ENCODE measurements around the gene MACC1.
"Not testable (repeated sequence)": the region's sequence is repeated elsewhere in the genome, so short reads cannot be mapped to it uniquely, and the experiment has no call there.

MACC1 gene

DNA sequence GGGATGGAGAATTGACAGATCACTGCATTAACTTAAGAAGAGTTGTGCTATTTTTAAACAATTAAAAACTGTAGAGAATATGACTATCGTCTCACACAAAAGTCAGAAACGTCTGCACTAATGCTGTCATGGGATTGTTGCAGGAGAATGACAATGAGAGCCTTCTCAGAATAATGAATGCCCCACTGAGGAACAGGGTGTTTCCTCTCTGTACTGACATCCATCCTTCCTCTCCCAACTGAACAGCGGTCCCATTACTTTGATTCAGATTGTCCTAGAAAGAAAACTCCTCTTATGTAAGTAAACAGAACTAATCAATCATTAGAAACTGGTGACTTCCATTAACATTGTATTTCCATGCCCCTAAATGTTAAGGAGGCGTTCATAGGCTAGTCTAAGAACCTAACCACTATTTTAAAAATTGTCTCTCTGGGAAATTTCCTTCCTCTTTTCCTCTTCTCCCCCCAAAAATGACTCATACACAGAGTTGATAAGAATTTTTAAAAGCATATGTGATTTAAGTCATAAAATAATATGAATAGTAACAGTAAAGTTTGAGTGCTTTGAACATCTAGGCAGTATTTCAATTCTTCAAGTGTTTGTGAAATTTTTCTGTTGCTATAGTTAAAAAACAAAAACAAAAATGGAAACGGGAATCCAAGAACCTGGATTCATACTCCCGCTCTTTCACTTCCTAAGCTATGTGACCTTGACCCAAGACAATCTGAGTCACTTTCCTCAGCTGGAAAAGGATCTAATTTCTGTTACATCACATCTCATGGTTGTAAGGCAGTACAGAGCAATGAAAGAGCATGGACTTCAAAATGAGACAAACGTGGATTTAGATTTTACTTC is 12.7 kb upstream of the MACC1 start:
- no peak for DNase-seq

DNA sequence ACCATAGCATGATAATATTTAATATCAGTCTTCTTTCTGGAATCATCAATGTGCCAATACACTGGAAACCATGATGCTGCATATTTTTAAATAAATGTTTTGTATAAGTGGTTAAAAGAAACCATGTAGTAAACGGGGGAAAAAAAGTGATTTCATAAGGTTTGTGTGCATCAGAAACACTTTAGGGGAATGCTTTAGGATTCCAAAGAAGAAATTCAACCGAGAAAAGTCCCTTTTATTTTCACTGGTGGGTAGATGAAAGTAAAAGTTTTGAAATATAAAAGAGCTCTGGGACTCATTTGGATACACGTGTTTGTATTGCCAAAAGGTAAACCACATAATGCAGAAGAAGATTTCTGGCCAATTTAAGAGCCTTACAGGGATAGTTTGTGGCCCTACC is 11.9 kb upstream of the MACC1 start:
- DNase-seq: no peak

DNA sequence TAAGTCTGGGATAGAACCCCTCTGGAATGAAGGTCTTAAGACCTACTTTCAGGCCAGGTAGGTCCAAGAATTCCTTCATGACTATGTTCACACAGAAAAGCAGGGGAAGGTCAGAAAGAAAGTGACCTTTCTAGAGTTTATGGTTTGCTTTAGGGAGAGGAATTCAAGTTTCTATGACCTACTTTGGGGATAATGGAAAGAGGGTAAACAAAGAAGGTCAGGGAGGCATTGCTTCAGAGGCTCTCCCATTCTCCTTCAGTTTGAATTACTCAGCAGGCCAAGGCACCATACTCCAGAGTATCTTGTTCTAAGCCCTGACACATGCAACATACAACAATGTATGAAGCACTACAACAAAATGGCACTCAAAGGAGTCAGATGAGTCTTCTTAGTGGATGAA is 11.5 kb upstream of the MACC1 start:
- DNase-seq: no peak

DNA sequence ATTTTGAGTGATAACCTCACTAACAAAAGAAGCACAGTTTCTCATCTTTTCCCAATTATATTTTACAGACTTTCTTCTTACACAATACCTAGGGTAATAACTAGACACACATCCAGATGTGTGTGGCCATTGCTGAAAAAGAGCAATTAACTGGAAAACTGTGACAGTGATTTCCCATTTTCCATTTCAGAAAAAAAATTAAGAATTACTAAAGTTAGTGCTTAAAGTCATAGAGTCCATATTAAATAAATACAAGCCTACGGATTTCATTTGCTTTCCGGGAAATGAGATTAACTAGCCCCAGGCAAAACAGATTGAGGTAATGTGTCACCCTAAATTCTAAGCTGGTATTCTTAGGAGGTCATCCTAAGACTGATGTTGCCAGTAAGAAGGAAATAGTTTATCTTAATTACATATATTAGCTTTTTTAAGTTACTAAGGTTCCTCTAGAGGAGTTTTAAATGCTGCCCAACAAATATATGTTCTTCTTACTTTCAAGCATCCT is 10.2 kb upstream of the MACC1 start:
- no peak for DNase-seq

DNA sequence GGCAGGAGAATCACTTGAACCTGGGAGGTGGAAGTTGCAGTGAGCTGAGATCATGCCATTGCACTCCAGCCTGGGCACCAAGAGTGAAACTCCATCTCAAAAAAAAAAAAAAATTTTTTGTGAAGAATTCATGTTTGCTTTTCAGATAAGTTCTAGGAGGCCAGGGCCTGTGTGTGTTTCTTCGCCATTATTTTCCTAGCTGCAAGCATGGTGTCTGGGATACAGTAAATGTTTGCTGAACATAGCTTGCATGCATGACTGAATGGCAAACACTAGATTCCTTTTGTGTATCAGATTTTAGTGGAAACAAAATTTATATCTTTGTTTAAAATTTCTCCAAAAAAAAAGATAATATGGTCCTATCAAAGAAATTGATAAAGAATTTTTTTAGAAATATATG is 9.7 kb upstream of the MACC1 start:
- no peak for DNase-seq

DNA sequence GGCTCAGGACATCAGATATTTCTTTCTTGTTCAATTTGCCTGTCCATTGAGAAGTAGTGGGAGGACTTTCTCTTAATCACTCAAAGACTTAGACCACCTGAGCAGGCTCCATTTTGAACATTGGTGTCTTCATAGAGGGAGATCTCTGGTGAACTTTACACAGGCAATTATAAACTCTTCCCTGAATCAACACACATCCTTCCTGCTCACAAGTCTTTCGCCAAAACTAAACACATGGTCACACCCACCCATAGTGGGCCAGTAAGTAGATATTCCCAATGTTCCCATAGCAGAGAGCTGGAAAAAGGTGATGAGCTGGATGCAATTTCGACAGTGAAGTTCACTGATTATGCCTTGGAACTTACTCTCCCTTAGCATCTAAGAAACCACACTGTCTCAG is 8.2 kb upstream of the MACC1 start:
- DNase-seq: no peak

DNA sequence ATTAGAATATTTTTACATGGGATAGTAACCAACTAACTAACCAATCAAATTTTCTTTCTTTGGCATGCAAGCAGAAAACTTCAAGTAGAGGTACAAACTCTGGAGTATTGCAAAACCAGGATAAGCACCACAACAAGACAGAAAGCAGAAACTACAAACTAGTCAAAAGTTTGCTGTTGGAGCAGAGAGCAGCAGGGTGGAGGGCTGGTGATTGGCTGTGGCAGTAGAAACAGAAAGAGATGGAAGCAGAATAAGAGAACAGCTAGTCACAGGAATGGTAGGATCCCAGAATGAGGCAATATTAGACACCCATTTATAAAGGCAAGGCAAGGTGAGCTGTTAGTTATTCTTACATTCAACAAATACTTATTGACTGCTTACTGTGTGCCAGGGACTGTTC is 6.8 kb upstream of the MACC1 start:
- DNase-seq: no peak

DNA sequence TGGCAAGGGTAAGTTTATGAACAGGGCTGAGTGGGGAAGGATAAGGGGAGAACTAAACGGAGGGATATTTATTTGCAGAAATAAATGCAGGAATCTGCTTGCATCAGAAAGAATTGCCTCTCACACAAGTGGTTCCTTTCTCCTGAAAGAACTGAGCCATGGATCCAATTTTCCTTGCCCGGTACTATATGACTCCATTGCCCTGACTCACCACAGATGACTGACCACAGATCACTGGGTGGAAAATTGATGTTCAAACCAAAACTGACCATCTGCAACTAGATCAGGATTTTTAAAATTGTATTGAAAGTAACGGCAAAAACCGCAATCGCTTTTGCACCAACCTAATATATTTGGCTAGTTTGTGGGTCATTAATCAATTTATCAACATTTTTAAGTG is 6.2 kb upstream of the MACC1 start:
- no peak for DNase-seq

DNA sequence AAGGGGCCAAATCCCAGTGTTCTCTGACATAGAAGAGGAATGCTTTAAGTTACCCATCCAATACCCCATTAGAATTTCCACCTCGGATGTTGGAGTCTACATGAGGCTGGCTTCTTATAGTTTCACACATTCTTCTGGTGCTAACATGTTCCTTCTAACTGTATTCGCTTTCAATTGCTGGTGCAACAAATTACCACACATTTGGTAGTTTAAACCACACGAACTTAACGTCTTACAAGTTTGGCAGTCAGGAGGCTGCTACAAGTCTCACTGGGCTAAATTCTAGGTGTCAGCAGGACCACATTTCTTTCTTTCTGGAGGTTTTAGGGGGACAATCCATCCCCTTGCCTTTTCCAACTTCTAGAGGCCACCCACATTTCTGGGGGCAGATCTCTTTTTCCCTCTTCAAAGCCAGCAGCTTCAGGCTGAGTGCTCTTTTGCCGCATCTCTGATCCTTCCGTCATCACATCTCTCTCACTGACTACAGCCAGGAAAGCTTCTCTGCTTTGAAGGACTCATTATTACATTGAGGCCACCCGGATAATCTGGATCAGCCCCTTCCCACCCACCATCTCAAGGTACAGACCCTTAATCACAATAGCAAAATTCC is 5.1 kb upstream of the MACC1 start:
- DNase-seq: no peak

DNA sequence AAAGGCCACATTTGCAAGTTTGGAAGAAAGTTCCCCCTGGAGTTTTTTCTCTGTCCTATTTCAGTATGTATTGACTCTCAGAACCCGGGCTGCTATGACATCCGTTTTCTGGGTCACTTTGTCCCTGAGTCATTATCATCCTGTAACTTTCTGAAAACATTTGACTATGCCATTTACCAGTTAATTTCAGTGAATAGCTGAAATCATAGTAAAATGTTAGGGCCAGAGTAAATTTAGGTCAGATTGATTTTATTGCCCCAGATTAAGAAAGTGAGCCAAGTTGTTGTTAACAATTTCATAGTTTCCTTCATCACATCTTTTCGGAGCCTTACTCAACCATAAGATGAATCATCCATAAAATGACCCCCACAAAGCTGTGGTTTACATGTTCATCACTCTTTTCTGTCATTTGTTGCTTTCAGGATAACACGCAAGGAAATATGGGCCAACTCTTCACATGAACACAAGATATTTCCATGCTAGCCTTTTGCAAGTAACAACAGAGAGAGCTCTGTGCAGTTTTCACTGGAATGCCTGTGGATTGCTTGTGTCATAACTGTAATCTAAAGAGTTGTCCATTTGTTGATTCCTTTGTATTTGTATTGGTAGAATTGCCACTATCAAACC is 3.9 kb upstream of the MACC1 start:
- no peak for DNase-seq

DNA sequence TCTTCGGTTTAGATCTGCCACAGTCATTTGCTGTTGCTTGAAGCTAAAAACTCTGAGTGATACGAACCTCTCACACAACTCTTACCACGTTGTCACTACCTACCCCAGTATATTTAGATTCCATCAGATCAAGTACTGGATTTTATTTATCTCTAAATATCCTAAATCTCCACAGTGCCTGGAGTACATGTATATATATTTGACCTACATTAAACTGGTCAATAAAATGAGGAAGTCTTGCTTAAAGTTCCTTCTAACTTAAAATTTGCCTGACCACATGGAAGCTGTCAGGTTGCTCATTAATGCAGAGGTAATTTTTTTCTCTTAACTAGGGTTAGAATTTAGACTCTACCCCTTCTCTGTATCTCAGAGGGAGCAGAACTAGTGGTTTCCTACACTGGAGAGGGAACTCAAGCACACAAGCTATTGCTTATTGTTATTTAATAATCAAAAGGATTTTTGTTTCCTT is 3.1 kb upstream of the MACC1 start:
- no peak for DNase-seq

DNA sequence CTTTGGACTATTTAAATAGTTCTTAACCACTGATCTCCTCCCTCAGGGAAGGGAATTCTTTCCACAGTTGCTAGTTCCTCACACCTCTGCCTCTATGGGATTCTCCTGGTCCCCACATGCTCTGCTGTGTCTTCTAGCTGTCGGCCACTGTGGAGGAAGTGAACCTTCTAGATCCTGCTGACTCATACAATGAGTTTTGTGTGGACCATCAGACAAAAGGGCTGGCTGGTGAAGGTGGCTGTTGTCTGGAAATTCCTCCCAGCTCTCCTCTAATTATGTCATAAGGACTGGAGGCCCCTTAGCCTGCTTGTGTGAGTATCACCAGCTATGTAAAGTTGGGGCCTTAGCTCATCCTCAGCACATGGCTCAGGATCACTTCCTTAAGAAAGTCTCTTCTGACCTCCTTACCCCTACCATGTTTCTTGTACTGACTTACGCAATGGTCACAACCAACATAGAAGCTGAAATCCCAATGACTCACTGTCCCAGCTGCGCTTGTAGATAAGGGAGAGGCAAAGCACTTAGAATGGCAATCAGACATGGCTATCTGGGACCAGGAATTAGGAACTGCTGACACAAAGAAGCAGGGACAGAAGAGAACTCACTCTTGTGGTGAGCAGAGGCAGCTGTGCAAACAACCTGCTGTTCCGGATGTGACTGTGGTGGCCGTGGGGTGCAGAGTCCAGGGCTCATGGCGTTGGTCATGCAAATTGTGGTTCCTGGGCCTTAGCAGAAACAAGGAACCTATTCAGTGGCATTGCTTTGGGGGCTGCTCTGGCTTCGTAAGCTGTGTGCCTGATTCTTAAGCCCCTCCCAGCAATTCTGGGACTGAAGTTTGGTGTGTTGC is 2.5 kb upstream of the MACC1 start:
- peak; percentile 35 for DNase-seq

DNA sequence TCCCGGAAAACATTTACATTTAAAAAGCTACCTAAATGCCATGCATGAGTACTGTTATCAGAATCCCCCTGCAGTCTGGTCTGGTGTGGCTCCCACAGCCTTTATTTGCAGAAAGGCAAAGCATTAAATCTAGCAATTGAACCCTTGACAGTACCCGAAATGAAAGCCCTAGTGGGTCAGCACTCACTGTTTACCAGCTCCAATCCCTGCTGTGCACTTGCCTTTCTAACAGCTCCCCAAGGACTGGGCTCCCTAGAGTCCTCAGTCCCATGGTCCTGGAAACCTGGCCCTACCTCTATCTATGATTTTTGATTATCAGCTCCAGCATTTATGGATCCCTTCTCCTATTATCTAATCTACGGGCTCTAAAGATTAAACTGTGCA is 1.9 kb upstream of the MACC1 start:
- DNase-seq: no peak

DNA sequence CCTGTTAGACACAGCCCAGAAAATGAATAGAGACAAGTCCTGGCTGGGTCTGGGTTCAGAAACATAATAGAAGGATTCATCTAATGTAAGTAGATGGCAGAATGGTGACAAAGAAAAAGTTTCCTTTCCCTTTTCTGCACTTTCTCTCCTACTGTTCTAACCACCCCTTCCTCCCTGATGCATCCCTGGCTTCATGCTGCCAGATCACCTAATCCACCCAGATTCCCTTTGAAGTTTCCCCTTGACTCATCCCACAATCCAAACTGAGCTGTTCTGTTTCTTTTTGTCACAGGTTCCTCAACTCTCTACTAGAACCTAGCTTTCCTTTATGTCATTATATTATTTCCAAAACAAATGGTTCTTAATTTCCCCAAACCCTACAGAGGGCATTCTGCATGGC is 1.1 kb upstream of the MACC1 start:
- DNase-seq: no peak

DNA sequence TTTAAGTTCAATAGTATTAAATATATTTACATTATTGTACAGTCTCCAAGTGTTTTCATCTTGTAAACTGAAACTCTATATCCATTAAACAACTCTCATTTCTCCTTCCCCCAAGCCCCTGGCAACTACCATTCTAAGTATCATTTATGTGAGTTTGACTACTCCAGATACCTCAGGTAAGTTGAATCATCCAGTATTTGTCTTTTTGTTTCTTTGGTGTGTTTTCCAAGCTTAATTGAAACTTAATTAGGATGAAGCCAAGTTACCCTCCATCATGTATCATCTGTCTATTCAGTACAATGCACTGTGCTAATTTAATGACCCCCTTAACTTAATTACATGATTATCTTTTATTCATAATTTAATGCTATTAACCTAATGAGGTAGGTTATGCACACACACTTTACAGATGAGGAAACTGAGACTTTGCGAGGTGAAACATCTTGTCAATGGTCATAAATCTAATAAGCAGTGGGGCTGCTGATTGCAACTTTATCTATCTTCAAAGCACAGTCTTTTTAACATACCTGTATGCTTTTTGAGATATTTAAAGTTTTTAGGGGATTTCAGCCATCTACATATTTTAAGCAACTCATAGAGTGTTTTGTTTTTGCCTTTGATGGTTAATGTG is 663 bp downstream of the MACC1 start:
- DNase-seq: no peak

DNA sequence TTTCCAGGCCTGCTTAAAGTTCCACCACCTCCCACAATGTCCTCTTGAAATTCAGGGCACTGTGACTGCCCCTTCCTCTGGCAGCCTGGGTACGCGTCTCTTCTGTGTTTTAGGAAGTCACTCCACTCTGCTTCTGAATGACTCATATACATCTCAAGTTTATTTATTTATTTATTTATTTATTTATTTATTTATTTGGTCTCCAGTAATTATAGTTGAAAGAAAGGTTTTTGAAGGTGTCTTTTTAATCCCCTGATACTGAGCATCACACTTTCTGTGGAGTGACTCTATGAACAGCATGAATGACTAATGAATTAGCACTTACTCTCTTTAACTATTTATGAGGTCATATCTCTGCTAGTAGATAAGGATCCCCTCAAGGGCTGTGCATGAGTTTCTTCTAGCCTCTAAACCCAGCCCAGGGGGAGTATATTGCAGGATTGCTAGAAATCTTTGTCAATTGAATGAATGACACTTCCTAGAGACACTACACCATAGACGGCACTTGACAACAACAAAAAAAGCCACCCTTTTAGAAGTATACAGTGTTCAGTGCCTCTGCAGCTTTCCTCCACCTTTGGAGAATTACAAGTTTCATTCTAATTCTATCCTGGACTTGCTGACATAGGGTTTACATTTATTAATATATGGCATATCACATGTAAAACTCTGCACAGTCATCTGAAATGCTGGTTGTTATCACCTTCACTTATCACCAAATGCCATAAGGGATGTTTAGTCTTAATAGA is 2.1 kb downstream of the MACC1 start:
- no peak for DNase-seq

DNA sequence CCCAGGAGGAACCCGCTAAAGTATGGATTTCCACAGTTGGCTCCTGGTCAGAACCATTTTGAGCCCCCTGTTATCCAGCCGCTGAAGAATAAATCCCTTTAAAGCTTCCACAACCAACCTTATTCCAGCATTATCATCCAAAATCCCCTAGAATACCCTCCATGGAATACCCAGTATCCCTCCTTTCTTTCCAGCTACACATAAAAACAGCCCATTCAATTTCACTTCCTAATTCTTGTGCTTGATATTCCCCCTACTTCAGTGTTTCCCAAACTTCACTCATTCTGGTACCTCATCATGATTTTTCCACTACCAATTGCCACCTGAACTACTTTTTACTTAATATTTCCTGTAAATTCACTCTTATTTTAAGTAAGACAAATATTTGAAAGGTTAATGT is 3.1 kb downstream of the MACC1 start:
- DNase-seq: no peak

DNA sequence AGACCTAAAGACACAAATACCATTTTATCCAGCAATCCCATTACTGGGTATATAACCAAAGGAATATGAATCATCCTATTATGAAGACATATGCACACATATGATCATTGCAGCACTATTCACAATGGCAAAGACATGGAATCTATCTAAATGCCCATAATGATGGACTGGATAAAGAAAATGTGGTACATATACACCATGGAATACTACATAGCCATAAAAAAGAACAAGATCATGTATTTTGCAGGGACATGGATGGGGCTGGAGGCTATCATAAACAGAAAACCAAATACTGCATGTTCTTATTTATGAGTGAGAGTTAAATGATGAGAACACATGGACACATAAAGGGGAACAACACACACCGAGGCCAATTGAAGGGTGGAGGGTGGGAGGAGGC is 3.8 kb downstream of the MACC1 start:
- no peak for DNase-seq

DNA sequence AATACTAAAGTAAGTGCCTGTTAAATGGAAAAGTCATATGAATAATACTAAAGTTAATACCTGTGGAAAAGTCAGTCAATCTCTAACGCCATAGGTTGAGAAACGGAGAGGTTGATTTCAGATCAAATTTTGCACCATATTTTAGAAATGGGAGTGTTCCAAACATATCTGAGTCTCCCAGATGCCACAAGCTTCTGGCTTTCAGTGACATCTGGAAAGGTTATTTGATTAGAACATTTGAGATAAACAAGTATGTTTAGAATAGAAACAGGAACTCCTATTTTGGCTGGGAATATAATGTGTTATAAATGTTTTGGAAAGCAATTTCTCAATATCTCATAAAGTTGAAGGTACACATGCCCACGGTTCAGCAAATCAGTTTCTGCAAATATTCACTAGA is 5.8 kb downstream of the MACC1 start:
- DNase-seq: no peak

DNA sequence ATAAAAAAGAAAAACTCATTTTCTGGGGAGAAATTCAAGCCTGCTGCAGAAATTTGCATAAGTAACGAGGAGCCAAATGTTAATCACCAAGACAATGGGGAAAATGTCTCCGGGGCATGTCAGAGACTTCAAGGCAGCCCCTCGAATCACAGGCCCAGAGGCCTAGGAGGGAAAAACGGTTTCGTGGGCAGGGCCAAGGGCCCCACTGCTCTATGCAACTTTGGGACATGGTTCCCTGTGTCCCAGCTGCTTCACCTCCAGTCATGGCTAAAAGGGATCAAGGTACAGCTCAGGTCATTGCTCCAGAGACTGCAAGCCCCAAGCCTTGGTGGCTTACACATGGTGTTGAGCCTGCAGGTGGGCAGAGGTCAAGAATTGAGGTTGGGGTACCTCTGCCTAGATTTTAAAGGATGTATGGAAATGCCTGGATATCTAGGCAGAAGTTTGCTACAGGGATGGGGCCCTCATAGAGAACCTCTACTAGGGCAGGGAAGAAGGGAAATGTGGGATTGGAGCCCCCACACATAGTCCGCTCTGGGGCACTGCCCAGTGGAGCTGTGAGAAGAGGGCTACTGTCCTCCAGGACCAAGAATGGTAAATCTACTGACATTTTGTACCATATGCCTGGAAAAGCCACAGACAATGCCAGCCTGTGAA is 8.4 kb downstream of the MACC1 start:
- DNase-seq: no peak

DNA sequence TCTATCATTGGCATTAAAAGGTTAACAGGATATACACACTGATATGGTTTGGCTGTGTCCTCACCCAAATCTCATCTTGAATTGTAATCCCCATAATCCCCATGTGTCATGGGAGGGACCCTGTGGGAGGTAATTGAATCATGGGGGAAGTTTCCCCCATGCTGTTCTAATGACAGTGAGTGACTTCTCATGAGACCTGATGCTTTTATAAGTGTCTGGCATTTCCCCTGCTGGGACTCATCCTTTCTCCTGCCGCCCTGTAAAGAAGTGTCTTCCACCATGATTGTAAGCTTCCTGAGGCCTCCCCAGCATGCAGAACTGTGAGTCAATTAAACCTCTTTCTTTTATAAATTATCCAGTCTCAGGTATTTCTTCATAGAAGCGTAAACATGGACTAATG is 9.4 kb downstream of the MACC1 start:
- not testable (repeated sequence) for DNase-seq

Measured in activated CD4-positive, CD25-positive, alpha-beta regulatory T cell treated with anti-CD3 and anti-CD28 coated beads, Interleukin-2, amount 50 U/mL, for 72 hours (primary cell).